ENCODE data around the gene SPATA6L. TPM values are rescaled to one million over a fixed set of nuclear protein-coding genes. Genes with fewer than 3 reads are reported as not detected.

The SPATA6L gene
- polyA plus RNA-seq, 1 of the 3 experiments (the other 2 are of a cell fraction): 0.44 TPM

- Histone ChIP-seq H3K9me3 (no peaks in the 10 kb centered on the region), H3K79me2 (ENCODE audit: insufficient read depth) (no peaks in the 10 kb centered on the region), H3K9ac (no peak overlapping the region), H3K4me2 (no peak overlapping the region), H3K4me3 (ENCODE audit: low read depth in 2 of 2, low read length in 1 of 2) (no peak overlapping the region), H3F3A (replicated peaks; ENCODE audit: insufficient read depth) (no peaks in the 10 kb centered on the region), H3K36me3 (replicated peaks in 1 of 2; ENCODE audit: control insufficient read depth in 1 of 2, insufficient read depth in 2 of 2, low read length in 1 of 2) (no peaks in the 10 kb centered on the region), H3K27me3 (ENCODE audit: insufficient read depth) (no peaks in the 10 kb centered on the region), H4K20me1 (ENCODE audit: insufficient read depth) (no peaks in the 10 kb centered on the region), H3K27ac (ENCODE audit: low read depth in 2 of 2, low read length in 1 of 2) (no peak overlapping the region), H2AFZ (ENCODE audit: low read depth) (no peak overlapping the region), H3K9me2 (no peaks in the 10 kb centered on the region), H3K4me1 (ENCODE audit: control insufficient read depth in 1 of 2, insufficient read depth in 2 of 2, low read depth in 1 of 2, low read length in 1 of 2) (peaks cover 0 to 4% of the 10 kb centered on the region in 2 experiments; a peak in 1 of 4 replicates)
- CTCF ChIA-PET: interaction anchor here (0.6 to 1.4 kb wide), 4 partner anchors 9 to 119 kb away, joined by 3 to 5 read pairs (median 3); no protein-coding TSS in a partner anchor
- POLR2A ChIA-PET: no interaction called here
- WGBS (ENCODE audit: low lambda C conversion rate): 66% methylated on average over 4 of the region's 4 CpGs
- no peak for DNase-seq
- TF ChIP-seq MXI1 (IDR thresholded peaks at IDR 0.05; ENCODE audit: low read depth, low read length): no peak
- no peak for TF ChIP-seq MEF2A (IDR thresholded peaks at IDR 0.05; ENCODE audit: borderline replicate concordance, low read depth)
- no peak for TF ChIP-seq RAD21 (IDR thresholded peaks at IDR 0.05; ENCODE audit: low read length)
- TF ChIP-seq EP300 (IDR thresholded peaks at IDR 0.05; ENCODE audit: borderline replicate concordance in 1 of 2, low read depth in 1 of 2, low read length in 1 of 2): no peak
- no peak for TF ChIP-seq SIN3A (IDR thresholded peaks at IDR 0.05; ENCODE audit: borderline replicate concordance, low read depth, low read length)
- TF ChIP-seq USF2 (IDR thresholded peaks at IDR 0.05; ENCODE audit: borderline replicate concordance, low read depth, low read length): no peak
- TF ChIP-seq ELF1 (IDR thresholded peaks at IDR 0.05): no peak
- TF ChIP-seq RFX5 (IDR thresholded peaks at IDR 0.05; ENCODE audit: low read length): no peak
- TF ChIP-seq FOXM1 (IDR thresholded peaks at IDR 0.05; ENCODE audit: low read depth): no peak
- TF ChIP-seq EZH2phosphoT487 (IDR thresholded peaks at IDR 0.05; ENCODE audit: borderline replicate concordance, low read depth): no peak
- TF ChIP-seq ZBTB33 (IDR thresholded peaks at IDR 0.05; ENCODE audit: borderline replicate concordance, low read depth): no peak
- TF ChIP-seq RXRA (IDR thresholded peaks at IDR 0.05; ENCODE audit: borderline replicate concordance, low read depth): no peak
- TF ChIP-seq JUND (IDR thresholded peaks at IDR 0.05): no peak
- TF ChIP-seq RCOR1 (IDR thresholded peaks at IDR 0.05; ENCODE audit: low read length): no peak
- no peak for TF ChIP-seq SMC3 (IDR thresholded peaks at IDR 0.05; ENCODE audit: low read depth, low read length)
- TF ChIP-seq GABPA (IDR thresholded peaks at IDR 0.05; ENCODE audit: low read depth): no peak
- no peak for TF ChIP-seq TAF1 (IDR thresholded peaks at IDR 0.05; ENCODE audit: borderline replicate concordance, low read depth, low read length)
- TF ChIP-seq YY1 (IDR thresholded peaks at IDR 0.05; ENCODE audit: low read depth): no peak
- no peak for TF ChIP-seq TCF12 (IDR thresholded peaks at IDR 0.05)
- no peak for TF ChIP-seq USF1 (IDR thresholded peaks at IDR 0.05; ENCODE audit: borderline replicate concordance, low read depth)
Observed at GRCh38 chr9:4549751-4550295, 116.5 kb downstream of the SPATA6L start.

Data from SK-N-SH (cell line).